Right atrium auricular region (tissue), 2 donors: ENCODE results near the gene TEX52. TPM values are rescaled to one million over a fixed set of nuclear protein-coding genes. Genes with fewer than 3 reads are reported as not detected.

Experiments
- DNase-seq: peaks from one replicate; pipeline ENCODE4 v3.0.0-alpha.2; 2019; ENCODE audit warnings: low spot score
- H3K27ac ChIP-seq, 2 donors: fragments of 200-600 bp; sonication (generic); 1 replicate in 1 of 2; 2 replicates in 1 of 2; pipeline ENCODE4 v1.5.1; 2016 to 2019
- H3K27me3 ChIP-seq, 2 donors: fragments of 200-600 bp; sonication (generic); one replicate each; pipeline versions ENCODE4 v1.5.1 to v1.6.0; 2017 to 2019
- H3K36me3 ChIP-seq: fragments of 200-600 bp; sonication (generic); one replicate; pipeline ENCODE4 v1.5.1; 2016
- H3K4me1 ChIP-seq, 2 donors: fragments of 200-600 bp; sonication (generic); one replicate each; pipeline versions ENCODE4 v1.5.1 to v1.6.0; 2017 to 2019
- H3K4me3 ChIP-seq, 2 donors: fragments of 200-600 bp; sonication (generic); 1 replicate in 1 of 2; 2 replicates in 1 of 2; pipeline ENCODE4 v1.5.1; 2017 to 2019; ENCODE audit warnings: mild to moderate bottlenecking in 1 of 2, moderate library complexity in 1 of 2
- H3K9me3 ChIP-seq, 2 donors: fragments of 200-600 bp; sonication (generic); one replicate each; pipeline ENCODE4 v1.5.1; 2019
- CTCF ChIP-seq, 2 donors: fragments of 200-600 bp; sonication (generic); IDR thresholded peaks; one replicate each; pipeline ENCODE4 v1.5.1; 2019; ENCODE audit warnings: antibody characterized with exemption in 2 of 2
- total RNA-seq, 2 donors: library from RNA; depleted of rRNA; stranded (reverse); fragments of >200 nt; gene quantifications; one replicate each; pipeline ENCODE4 v1.1.0, GENCODE V29; 2016

TEX52 gene
- total RNA-seq, 2 donors from 2014 or later = not detected

GRCh38 chr12:2813214-2814185 lies 43.3 kb downstream of the TEX52 start:
- TF ChIP-seq CTCF (IDR thresholded peaks at IDR 0.05) = peak in 1 of 2 donors; percentile 66
- no peaks in the 10 kb centered on the region for H3K27me3 ChIP-seq
- no peak for DNase-seq
- H3K4me1 ChIP-seq = peaks cover 0 to 23% of the 10 kb centered on the region in 2 donors
- no peaks in the 10 kb centered on the region for H3K9me3 ChIP-seq
- H3K36me3 ChIP-seq = peaks cover 11% of the 10 kb centered on the region
- H3K4me3 ChIP-seq = peak overlapping the region; percentile 76 to 79
- peak overlapping the region; percentile 93 to 94 for H3K27ac ChIP-seq

GRCh38 chr12:2812290-2813213 lies 44.3 kb downstream of the TEX52 start, which contains the start of gene ITFG2:
Gene ITFG2 (plus strand): TSS chr12:2812668. CDS start chr12:2812761, 93 bp downstream.
- Histone ChIP-seq H3K4me3 (peak within 1 kb of the TSS; percentile 76 to 79), H3K36me3 (peaks cover 1% of the 10 kb centered on the region), H3K27ac (peak within 1 kb of the TSS; percentile 93 to 94), H3K9me3 (no peaks in the 10 kb centered on the region), H3K4me1 (peaks cover 0 to 23% of the 10 kb centered on the region in 2 donors), H3K27me3 (no peaks in the 10 kb centered on the region)
- TF ChIP-seq CTCF (IDR thresholded peaks at IDR 0.05) = peak in 1 of 2 donors; percentile 9
- DNase-seq = peak; percentile 98

- Histone ChIP-seq H3K36me3 (no peaks in the 10 kb centered on the region), H3K27ac (peak overlapping the region; percentile 93 to 94), H3K9me3 (no peaks in the 10 kb centered on the region), H3K4me1 (peaks cover 0 to 23% of the 10 kb centered on the region in 2 donors), H3K27me3 (no peaks in the 10 kb centered on the region), H3K4me3 (peak overlapping the region; percentile 76 to 79)
- no peak for TF ChIP-seq CTCF (IDR thresholded peaks at IDR 0.05)
- DNase-seq = no peak
Observed at GRCh38 chr12:2811801-2812200, 45.0 kb downstream of the TEX52 start.

GRCh38 chr12:2806700-2807099 lies 50.1 kb downstream of the TEX52 start:
- Histone ChIP-seq H3K4me1 (peaks cover 0 to 21% of the 10 kb centered on the region in 2 donors), H3K36me3 (peaks cover 31% of the 10 kb centered on the region), H3K27ac (no peak overlapping the region), H3K27me3 (no peaks in the 10 kb centered on the region), H3K9me3 (no peaks in the 10 kb centered on the region), H3K4me3 (no peak overlapping the region)
- DNase-seq = no peak
- no peak for TF ChIP-seq CTCF (IDR thresholded peaks at IDR 0.05)

GRCh38 chr12:2805143-2805520 lies 51.7 kb downstream of the TEX52 start:
- Histone ChIP-seq H3K27ac (peak overlapping the region in 1 of 2 donors; percentile 44), H3K36me3 (peaks cover 47% of the 10 kb centered on the region), H3K27me3 (no peaks in the 10 kb centered on the region), H3K9me3 (no peaks in the 10 kb centered on the region), H3K4me3 (no peak overlapping the region), H3K4me1 (peaks cover 0 to 25% of the 10 kb centered on the region in 2 donors)
- no peak for DNase-seq
- TF ChIP-seq CTCF (IDR thresholded peaks at IDR 0.05) = no peak
